Trophoblast cell (in vitro differentiated cells and primary cell): Measurements from ENCODE around the gene GNAT2.
A peak's percentile ranks its signal among the peaks of the same experiment; 100 is the strongest.

Experiments
- DNase-seq, 2 donors: peaks; one replicate each; pipeline ENCODE4 v3.0.0-alpha.2; 2016
- H2AFZ ChIP-seq: 2 replicates; pipeline ENCODE4 v1.6.1; 2013; ENCODE audit warnings: low read length, moderate library complexity, mild to moderate bottlenecking; ENCODE audit not compliant: insufficient read depth, poor library complexity
- H2AK5ac ChIP-seq: 2 replicates; pipeline ENCODE4 v1.6.1; 2013; ENCODE audit warnings: mild to moderate bottlenecking, low read length
- H2BK120ac ChIP-seq: 2 replicates; pipeline ENCODE4 v1.6.1; 2013; ENCODE audit warnings: low read length, mild to moderate bottlenecking, moderate library complexity; ENCODE audit not compliant: insufficient read depth, poor library complexity
- H2BK12ac ChIP-seq: 2 replicates; pipeline ENCODE4 v1.6.1; 2013; ENCODE audit warnings: mild to moderate bottlenecking, low read length, moderate library complexity
- H2BK5ac ChIP-seq: 2 replicates; pipeline ENCODE4 v1.6.1; 2013; ENCODE audit warnings: low read length, low read depth, moderate library complexity, mild to moderate bottlenecking; ENCODE audit not compliant: poor library complexity
- H3K14ac ChIP-seq: 2 replicates; pipeline ENCODE4 v1.6.1; 2013; ENCODE audit warnings: mild to moderate bottlenecking, low read length
- H3K18ac ChIP-seq: 2 replicates; pipeline ENCODE4 v1.6.1; 2013; ENCODE audit warnings: mild to moderate bottlenecking, low read length
- H3K23ac ChIP-seq: 2 replicates; pipeline ENCODE4 v1.6.1; 2013; ENCODE audit warnings: low read length
- H3K27ac ChIP-seq: 2 replicates; pipeline ENCODE4 v1.5.1; 2013; ENCODE audit warnings: low read depth, mild to moderate bottlenecking, inconsistent platforms, low read length, moderate library complexity
- H3K27me3 ChIP-seq: 2 replicates; pipeline ENCODE4 v1.6.1; 2013; ENCODE audit warnings: inconsistent platforms, mild to moderate bottlenecking, low read length, moderate library complexity; ENCODE audit not compliant: insufficient read depth
- H3K36me3 ChIP-seq, 2 experiments: 1 replicate in 1 of 2; 2 replicates in 1 of 2; pipeline ENCODE4 v1.6.1; 2013; ENCODE audit warnings: low read length in 2 of 2, mild to moderate bottlenecking in 2 of 2, moderate library complexity in 1 of 2; ENCODE audit not compliant: insufficient read depth in 2 of 2, control insufficient read depth in 1 of 2
- H3K4ac ChIP-seq: 2 replicates; pipeline ENCODE4 v1.6.1; 2013; ENCODE audit warnings: low read depth, mild to moderate bottlenecking, low read length, moderate library complexity
- H3K4me1 ChIP-seq, 2 experiments: 1 replicate in 1 of 2; 2 replicates in 1 of 2; pipeline ENCODE4 v1.6.1; 2013; ENCODE audit warnings: low read length in 2 of 2, mild to moderate bottlenecking in 2 of 2, moderate library complexity in 1 of 2; ENCODE audit not compliant: insufficient read depth in 2 of 2, control insufficient read depth in 1 of 2
- H3K4me2 ChIP-seq: 2 replicates; pipeline ENCODE4 v1.6.1; 2013; ENCODE audit warnings: inconsistent platforms, mild to moderate bottlenecking, low read length, moderate library complexity
- H3K4me3 ChIP-seq: 2 replicates; pipeline ENCODE4 v1.5.1; 2013; ENCODE audit warnings: mild to moderate bottlenecking, low read depth, low read length, inconsistent platforms
- H3K79me1 ChIP-seq: one replicate; pipeline ENCODE4 v1.6.1; 2013; ENCODE audit warnings: low read length
- H3K79me2 ChIP-seq: 2 replicates; pipeline ENCODE4 v1.6.1; 2013; ENCODE audit warnings: low read length, mild to moderate bottlenecking; ENCODE audit not compliant: control insufficient read depth, insufficient read depth, poor library complexity
- H3K9ac ChIP-seq: 2 replicates; pipeline ENCODE4 v1.6.1; 2013; ENCODE audit warnings: mild to moderate bottlenecking, low read length
- H3K9me3 ChIP-seq: 2 replicates; pipeline ENCODE4 v1.6.1; 2013; ENCODE audit warnings: low read depth, mild to moderate bottlenecking, control low read depth, inconsistent platforms, low read length; ENCODE audit not compliant: insufficient read depth
- H4K12ac ChIP-seq: 2 replicates; pipeline ENCODE4 v1.6.1; 2013; ENCODE audit warnings: low read depth, mild to moderate bottlenecking, low read length, moderate library complexity
- H4K8ac ChIP-seq: 2 replicates; pipeline ENCODE4 v1.6.1; 2013; ENCODE audit warnings: low read depth, mild to moderate bottlenecking, low read length, moderate library complexity
- H4K91ac ChIP-seq: one replicate; pipeline ENCODE4 v1.6.1; 2013; ENCODE audit warnings: low read depth, mild to moderate bottlenecking, low read length, moderate library complexity
- WGBS: extraction: QIAGEN DNeasy Blood & Tissue Kit; methylation state at CpG from one replicate; pipeline ENCODE4 v1.1.7; 2013; ENCODE audit warnings: missing lambda C conversion rate; ENCODE audit not compliant: insufficient read length, insufficient coverage; ENCODE audit errors: extremely low coverage; 5-methylcytosine and 5-hydroxymethylcytosine counted together

Gene GNAT2

GRCh38 chr1:109641861-109642260, 22.4 kb upstream of the GNAT2 start:
- no peak overlapping the region for H2AFZ ChIP-seq

GRCh38 chr1:109641078-109641740, 21.8 kb upstream of the GNAT2 start:
- Histone ChIP-seq H2BK5ac (no peak overlapping the region), H3K27me3 (no peaks in the 10 kb centered on the region), H4K12ac (no peak overlapping the region), H4K91ac (no peak overlapping the region), H2BK120ac (no peak overlapping the region), H3K4me2 (no peak overlapping the region), H4K8ac (no peak overlapping the region), H3K4me3 (no peak overlapping the region), H3K36me3 (no peaks in the 10 kb centered on the region), H2BK12ac (no peak overlapping the region), H3K23ac (no peak overlapping the region), H2AFZ (no peak overlapping the region), H3K4me1 (peaks cover 3 to 12% of the 10 kb centered on the region in 2 experiments), H3K79me2 (no peaks in the 10 kb centered on the region), H2AK5ac (no peak overlapping the region), H3K14ac (no peak overlapping the region), H3K27ac (no peak overlapping the region), H3K9ac (no peak overlapping the region), H3K4ac (no peak overlapping the region), H3K9me3 (no peaks in the 10 kb centered on the region), H3K79me1 (peaks cover 3% of the 10 kb centered on the region), H3K18ac (no peak overlapping the region)
- no CpG with 5 or more reads among the region's 2 CpGs for WGBS
- DNase-seq, result no peak

More at GRCh38 chr1:109641861-109642260, 22.4 kb upstream of the GNAT2 start:
- H3K27me3 ChIP-seq, result no peaks in the 10 kb centered on the region
- no peaks in the 10 kb centered on the region for H3K36me3 ChIP-seq
- no peak overlapping the region for H3K4me3 ChIP-seq
- no peak overlapping the region for H4K12ac ChIP-seq
- peaks cover 3 to 8% of the 10 kb centered on the region in 2 experiments for H3K4me1 ChIP-seq
- H2AK5ac ChIP-seq, result no peak overlapping the region
- no peaks in the 10 kb centered on the region for H3K9me3 ChIP-seq
- H3K79me2 ChIP-seq, result no peaks in the 10 kb centered on the region
- no peak overlapping the region for H4K8ac ChIP-seq
- no peak overlapping the region for H3K9ac ChIP-seq
- no peak overlapping the region for H2BK12ac ChIP-seq
- H3K4ac ChIP-seq, result no peak overlapping the region
- H4K91ac ChIP-seq, result no peak overlapping the region
- no peak for DNase-seq
- H3K23ac ChIP-seq, result no peak overlapping the region
- H3K27ac ChIP-seq, result no peak overlapping the region
- no peak overlapping the region for H2BK120ac ChIP-seq
- no CpG with 5 or more reads among the region's 2 CpGs for WGBS
- no peak overlapping the region for H3K4me2 ChIP-seq
- peaks cover 3% of the 10 kb centered on the region for H3K79me1 ChIP-seq
- no peak overlapping the region for H2BK5ac ChIP-seq
- no peak overlapping the region for H3K18ac ChIP-seq
- no peak overlapping the region for H3K14ac ChIP-seq

- Histone ChIP-seq H3K27me3 (no peaks in the 10 kb centered on the region), H3K27ac (no peak overlapping the region)
Observed at GRCh38 chr1:109640285-109640865, 21.0 kb upstream of the GNAT2 start.

GRCh38 chr1:109639841-109640184, 20.4 kb upstream of the GNAT2 start:
- Histone ChIP-seq H3K4ac (no peak overlapping the region), H2BK120ac (no peak overlapping the region), H3K23ac (no peak overlapping the region), H2BK5ac (no peak overlapping the region), H3K18ac (no peak overlapping the region), H3K27ac (no peak overlapping the region), H3K27me3 (no peaks in the 10 kb centered on the region), H4K8ac (no peak overlapping the region), H2BK12ac (no peak overlapping the region), H3K4me3 (no peak overlapping the region), H3K4me2 (no peak overlapping the region), H3K9ac (no peak overlapping the region), H3K79me1 (peaks cover 3% of the 10 kb centered on the region), H3K36me3 (no peaks in the 10 kb centered on the region), H3K79me2 (no peaks in the 10 kb centered on the region), H2AK5ac (no peak overlapping the region), H3K14ac (no peak overlapping the region), H4K91ac (no peak overlapping the region), H2AFZ (no peak overlapping the region), H3K9me3 (no peaks in the 10 kb centered on the region), H3K4me1 (peaks cover 6 to 16% of the 10 kb centered on the region in 2 experiments), H4K12ac (no peak overlapping the region)
- WGBS, result no CpG with 5 or more reads among the region's 6 CpGs
- no peak for DNase-seq

More at GRCh38 chr1:109640285-109640865, 21.0 kb upstream of the GNAT2 start:
- no peaks in the 10 kb centered on the region for H3K79me2 ChIP-seq
- peaks cover 3% of the 10 kb centered on the region for H3K79me1 ChIP-seq
- H2BK12ac ChIP-seq, result no peak overlapping the region
- no peak overlapping the region for H4K91ac ChIP-seq
- H3K4me2 ChIP-seq, result no peak overlapping the region
- H3K9ac ChIP-seq, result no peak overlapping the region
- H3K23ac ChIP-seq, result no peak overlapping the region
- no peak overlapping the region for H3K4me3 ChIP-seq
- no peak overlapping the region for H2AK5ac ChIP-seq
- H3K14ac ChIP-seq, result no peak overlapping the region
- H3K9me3 ChIP-seq, result no peaks in the 10 kb centered on the region
- WGBS, result no CpG with 5 or more reads among the region's 5 CpGs
- no peak overlapping the region for H3K4ac ChIP-seq
- H4K8ac ChIP-seq, result no peak overlapping the region
- peaks cover 6 to 17% of the 10 kb centered on the region in 2 experiments for H3K4me1 ChIP-seq
- no peak overlapping the region for H3K18ac ChIP-seq
- H3K36me3 ChIP-seq, result no peaks in the 10 kb centered on the region
- DNase-seq, result peak; percentile 60 to 89
- H2BK5ac ChIP-seq, result no peak overlapping the region
- H2BK120ac ChIP-seq, result no peak overlapping the region
- H2AFZ ChIP-seq, result no peak overlapping the region
- no peak overlapping the region for H4K12ac ChIP-seq
